Measurements from ENCODE around the gene NCK2. TPM values are rescaled to one million over a fixed set of nuclear protein-coding genes. Genes with fewer than 3 reads are reported as not detected.

The NCK2 gene
- total RNA-seq, 1 experiment from 2014 or later, result 30.3 TPM

- in situ Hi-C loops (cut with HindIII; ENCODE audit: low pct_unique_long_range_greater_than_20kb, low sequenced_read_pairs), result no loop called here
- no peak for DNase-seq (ENCODE audit: low read depth)
Observed at GRCh38 chr2:105797298-105797819, 52.6 kb downstream of the NCK2 start.

DNA sequence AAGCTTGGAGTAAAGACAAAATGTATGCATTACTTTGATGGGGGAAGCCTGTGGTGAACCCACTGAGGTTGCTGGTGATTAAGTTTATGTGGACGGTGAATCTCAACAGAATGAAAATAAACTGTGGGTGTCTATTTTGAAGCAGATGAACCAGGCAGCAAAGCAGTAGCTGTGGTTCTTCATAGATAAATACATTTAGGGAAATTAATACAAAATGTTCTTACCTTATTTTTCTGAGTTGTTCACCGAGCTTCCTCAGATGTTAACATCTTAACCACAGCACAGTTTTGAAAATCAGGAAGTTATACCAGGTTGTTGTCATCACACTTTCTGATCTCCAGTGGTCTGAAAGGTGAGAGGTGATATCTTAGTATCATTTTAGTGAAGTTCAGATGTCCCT, 53.9 kb downstream of the NCK2 start:
- in situ Hi-C loops (cut with HindIII; ENCODE audit: low pct_unique_long_range_greater_than_20kb, low sequenced_read_pairs), result no loop called here
- DNase-seq (ENCODE audit: low read depth), result no peak

DNA sequence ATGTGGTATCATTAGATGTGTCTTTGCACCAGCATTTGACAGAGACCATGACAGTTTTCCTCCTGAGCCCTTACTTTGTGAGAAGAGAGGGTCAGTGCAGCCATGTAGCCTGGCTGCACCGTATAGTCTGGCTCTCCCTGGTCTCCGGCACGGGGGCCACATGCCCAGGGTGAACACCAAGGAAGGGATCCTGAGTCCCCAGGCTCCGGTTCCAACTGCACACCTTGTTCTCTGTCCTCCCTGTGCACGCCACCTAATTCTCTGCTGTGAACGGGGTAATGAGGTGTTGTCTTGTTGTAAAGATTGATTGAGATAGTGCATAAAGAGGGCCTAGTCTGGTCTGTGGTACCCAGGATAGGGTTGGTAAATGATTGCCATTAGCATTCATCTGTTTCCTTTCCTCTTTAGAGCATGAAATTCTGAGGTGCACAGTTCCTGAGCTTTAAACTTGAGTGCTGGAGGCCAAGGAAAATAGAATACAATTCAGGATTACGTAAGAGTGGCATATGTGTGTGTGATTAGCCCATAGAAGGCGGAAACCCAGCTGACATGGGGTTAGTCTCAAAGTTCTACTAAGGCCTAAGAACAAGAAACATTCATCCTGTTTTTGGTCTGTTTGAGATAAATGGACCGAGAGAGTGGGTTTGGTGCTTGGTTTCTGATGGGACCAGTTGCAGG, 55.5 kb downstream of the NCK2 start:
- no peak for DNase-seq (ENCODE audit: low read depth)
- in situ Hi-C loops (cut with HindIII; ENCODE audit: low pct_unique_long_range_greater_than_20kb, low sequenced_read_pairs), result no loop called here

- in situ Hi-C loops (cut with HindIII; ENCODE audit: low pct_unique_long_range_greater_than_20kb, low sequenced_read_pairs), result no loop called here
- no peak for DNase-seq (ENCODE audit: low read depth)
Observed at GRCh38 chr2:105800953-105801635, 56.4 kb downstream of the NCK2 start.

GRCh38 chr2:105801961-105802360, 57.2 kb downstream of the NCK2 start:
- no peak for DNase-seq (ENCODE audit: low read depth)
- in situ Hi-C loops (cut with HindIII; ENCODE audit: low pct_unique_long_range_greater_than_20kb, low sequenced_read_pairs), result no loop called here

- peak; percentile 18 for DNase-seq (ENCODE audit: low read depth)
- in situ Hi-C loops (cut with HindIII; ENCODE audit: low pct_unique_long_range_greater_than_20kb, low sequenced_read_pairs), result no loop called here
Observed at GRCh38 chr2:105802587-105802986, 57.9 kb downstream of the NCK2 start.

DNA sequence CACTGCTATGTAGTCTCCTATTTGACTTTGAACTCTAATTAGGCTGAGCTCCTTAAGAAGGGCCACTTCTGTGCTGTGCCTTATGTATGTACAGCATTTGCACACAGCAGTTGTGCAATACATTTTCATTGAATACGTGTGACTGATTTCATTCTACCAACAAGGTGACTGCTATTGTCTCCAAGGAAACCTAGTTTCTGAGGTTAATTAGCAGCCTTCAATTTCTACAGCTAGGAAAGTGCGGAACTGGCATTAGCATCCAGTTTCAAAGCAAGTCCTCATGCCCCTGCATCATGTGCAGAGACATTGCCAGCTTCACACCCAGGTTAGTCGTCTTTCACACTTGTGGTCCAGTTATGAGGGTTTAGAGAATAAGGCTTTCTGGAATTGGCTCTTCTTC, 58.6 kb downstream of the NCK2 start:
- in situ Hi-C loops (cut with HindIII; ENCODE audit: low pct_unique_long_range_greater_than_20kb, low sequenced_read_pairs), result no loop called here
- DNase-seq (ENCODE audit: low read depth), result no peak

- in situ Hi-C loops (cut with HindIII; ENCODE audit: low pct_unique_long_range_greater_than_20kb, low sequenced_read_pairs), result no loop called here
- DNase-seq (ENCODE audit: low read depth), result no peak
Observed at GRCh38 chr2:105803773-105804172, 59.1 kb downstream of the NCK2 start.

GRCh38 chr2:105804266-105804665, 59.6 kb downstream of the NCK2 start:
- in situ Hi-C loops (cut with HindIII; ENCODE audit: low pct_unique_long_range_greater_than_20kb, low sequenced_read_pairs), result no loop called here
- DNase-seq (ENCODE audit: low read depth), result no peak

DNA sequence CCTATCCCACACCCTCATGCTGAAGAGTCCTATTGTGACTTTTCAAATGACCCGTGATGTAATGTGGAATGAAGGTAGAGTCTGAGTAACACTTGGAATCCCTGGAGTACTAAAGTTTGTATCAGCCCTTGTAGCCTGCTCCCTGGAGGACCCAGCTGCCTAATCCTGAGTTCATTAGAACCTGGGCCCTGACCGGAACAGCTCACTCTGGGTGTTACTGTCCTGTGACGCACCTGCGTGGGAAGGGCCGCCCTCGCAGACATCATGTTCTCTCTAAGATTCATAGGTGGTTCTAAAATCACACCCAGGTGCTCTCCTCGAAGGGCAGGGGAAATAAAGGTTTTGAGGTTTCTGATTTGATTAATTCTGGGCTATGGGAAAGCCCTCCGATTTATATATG, 62.3 kb downstream of the NCK2 start:
- in situ Hi-C loops (cut with HindIII; ENCODE audit: low pct_unique_long_range_greater_than_20kb, low sequenced_read_pairs), result no loop called here
- DNase-seq (ENCODE audit: low read depth), result no peak

DNA sequence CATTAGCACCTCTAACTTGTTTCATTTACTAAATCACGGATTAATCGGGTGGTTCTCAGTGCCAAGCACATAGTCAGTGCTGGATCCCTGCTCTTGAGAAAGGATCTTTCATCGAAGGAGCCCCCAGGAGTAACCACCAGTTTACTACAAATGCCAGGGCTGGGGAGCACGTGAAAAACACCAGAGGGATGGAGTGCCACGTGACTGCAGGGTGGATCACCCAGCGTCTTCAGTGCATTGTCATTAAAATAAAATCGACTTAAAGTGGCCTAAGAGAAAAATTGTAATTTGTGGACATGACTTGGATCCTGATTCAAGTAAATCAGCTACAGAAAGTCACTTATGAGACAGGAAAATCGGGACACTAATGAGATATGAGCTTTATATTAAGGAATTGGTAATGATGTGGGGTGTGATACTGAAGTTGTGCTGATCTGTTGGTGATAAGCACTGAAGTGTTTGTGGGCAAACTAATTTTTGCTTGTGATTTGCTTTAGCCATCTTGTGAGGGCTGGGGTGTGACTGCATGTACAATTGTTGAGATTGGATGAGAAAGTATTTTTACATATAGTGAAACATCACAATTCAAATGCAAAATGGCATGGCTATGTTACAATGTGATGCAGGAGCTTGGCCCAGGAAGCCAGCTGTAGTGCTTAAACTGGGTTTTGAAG, 63.8 kb downstream of the NCK2 start:
- in situ Hi-C loops (cut with HindIII; ENCODE audit: low pct_unique_long_range_greater_than_20kb, low sequenced_read_pairs), result no loop called here
- no peak for DNase-seq (ENCODE audit: low read depth)

- no peak for DNase-seq (ENCODE audit: low read depth)
- in situ Hi-C loops (cut with HindIII; ENCODE audit: low pct_unique_long_range_greater_than_20kb, low sequenced_read_pairs), result no loop called here
Observed at GRCh38 chr2:105809097-105809473, 64.4 kb downstream of the NCK2 start.

DNA sequence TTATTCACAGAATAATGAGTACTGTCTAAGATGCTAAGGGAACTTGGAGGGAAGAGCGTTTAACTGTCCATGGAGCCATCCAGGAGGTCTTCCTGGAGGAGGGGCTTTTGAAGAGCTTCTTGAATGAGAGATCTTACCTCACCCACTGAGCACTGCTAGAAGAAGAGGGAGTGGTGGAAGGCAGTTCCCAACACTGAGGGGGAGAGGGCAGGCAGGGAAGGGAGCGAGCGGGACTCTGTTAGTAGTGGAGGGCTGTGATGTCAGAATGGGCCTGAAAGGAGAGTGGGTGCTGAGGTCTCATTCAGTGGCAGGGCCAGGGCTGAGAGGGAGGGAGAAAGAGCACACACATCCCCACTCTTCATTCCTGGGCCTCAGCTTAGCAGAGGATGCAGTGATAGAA, 65.0 kb downstream of the NCK2 start:
- in situ Hi-C loops (cut with HindIII; ENCODE audit: low pct_unique_long_range_greater_than_20kb, low sequenced_read_pairs), result no loop called here
- no peak for DNase-seq (ENCODE audit: low read depth)

GRCh38 chr2:105812180-105813044, 67.7 kb downstream of the NCK2 start:
- no peak for DNase-seq (ENCODE audit: low read depth)
- in situ Hi-C loops (cut with HindIII; ENCODE audit: low pct_unique_long_range_greater_than_20kb, low sequenced_read_pairs), result no loop called here

DNA sequence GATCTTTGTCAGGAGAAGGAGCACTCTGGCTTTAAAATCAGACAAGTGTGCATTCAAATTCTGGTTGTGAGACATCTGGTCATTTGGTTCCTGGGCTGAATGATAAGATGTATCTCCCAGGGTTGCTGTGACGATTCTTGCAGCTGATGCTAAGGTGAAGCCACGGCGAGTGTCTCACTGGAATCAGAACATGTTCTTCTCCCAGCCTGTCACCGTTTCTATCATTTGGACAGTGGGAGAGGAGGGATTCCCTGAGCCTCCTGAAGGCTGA, 68.3 kb downstream of the NCK2 start:
- in situ Hi-C loops (cut with HindIII; ENCODE audit: low pct_unique_long_range_greater_than_20kb, low sequenced_read_pairs), result no loop called here
- DNase-seq (ENCODE audit: low read depth), result no peak

DNA sequence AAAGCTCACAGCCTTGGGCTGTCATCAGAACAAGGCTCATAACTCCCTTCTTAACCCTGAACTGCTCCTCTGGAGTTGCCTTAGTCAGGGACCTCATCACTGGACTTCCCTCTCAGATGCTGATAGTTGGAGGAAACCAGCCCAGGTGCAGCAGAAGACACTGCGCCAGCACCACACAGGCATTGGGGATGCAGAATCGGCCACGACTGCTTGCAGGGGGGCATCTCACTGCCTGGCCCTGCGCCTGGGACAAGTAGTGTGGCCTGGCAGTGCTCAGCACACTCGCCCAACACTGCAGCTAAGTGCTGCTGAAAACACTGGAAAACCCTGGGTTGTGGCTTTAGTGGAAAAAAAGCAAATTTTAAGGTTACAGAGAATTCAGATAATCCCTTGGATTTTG, 68.7 kb downstream of the NCK2 start:
- in situ Hi-C loops (cut with HindIII; ENCODE audit: low pct_unique_long_range_greater_than_20kb, low sequenced_read_pairs), result no loop called here
- no peak for DNase-seq (ENCODE audit: low read depth)

- in situ Hi-C loops (cut with HindIII; ENCODE audit: low pct_unique_long_range_greater_than_20kb, low sequenced_read_pairs), result no loop called here
- no peak for DNase-seq (ENCODE audit: low read depth)
Observed at GRCh38 chr2:105814291-105814940, 69.7 kb downstream of the NCK2 start.

GRCh38 chr2:105815401-105815800, 70.7 kb downstream of the NCK2 start:
- in situ Hi-C loops (cut with HindIII; ENCODE audit: low pct_unique_long_range_greater_than_20kb, low sequenced_read_pairs), result no loop called here
- DNase-seq (ENCODE audit: low read depth), result no peak
